OCI-LY7 (cell line): ENCODE data around the gene CRABP2.

Experiments used
- CTCF ChIP-seq: fragments of 200-600 bp; sonication (generic); conservative IDR thresholded peaks from 2 replicates; pipeline ENCODE4 v1.5.1; 2014; ENCODE audit warnings: mild to moderate bottlenecking, antibody characterized with exemption, low read length, moderate library complexity, mixed read lengths
- EZH2phosphoT487 ChIP-seq: fragments of 200-600 bp; sonication (generic); IDR thresholded peaks from 2 replicates; pipeline ENCODE4 v1.6.1; 2018; ENCODE audit warnings: low read depth, borderline replicate concordance, mild to moderate bottlenecking, mixed run types, antibody characterized with exemption, low read length, moderate library complexity, mixed read lengths

DNA sequence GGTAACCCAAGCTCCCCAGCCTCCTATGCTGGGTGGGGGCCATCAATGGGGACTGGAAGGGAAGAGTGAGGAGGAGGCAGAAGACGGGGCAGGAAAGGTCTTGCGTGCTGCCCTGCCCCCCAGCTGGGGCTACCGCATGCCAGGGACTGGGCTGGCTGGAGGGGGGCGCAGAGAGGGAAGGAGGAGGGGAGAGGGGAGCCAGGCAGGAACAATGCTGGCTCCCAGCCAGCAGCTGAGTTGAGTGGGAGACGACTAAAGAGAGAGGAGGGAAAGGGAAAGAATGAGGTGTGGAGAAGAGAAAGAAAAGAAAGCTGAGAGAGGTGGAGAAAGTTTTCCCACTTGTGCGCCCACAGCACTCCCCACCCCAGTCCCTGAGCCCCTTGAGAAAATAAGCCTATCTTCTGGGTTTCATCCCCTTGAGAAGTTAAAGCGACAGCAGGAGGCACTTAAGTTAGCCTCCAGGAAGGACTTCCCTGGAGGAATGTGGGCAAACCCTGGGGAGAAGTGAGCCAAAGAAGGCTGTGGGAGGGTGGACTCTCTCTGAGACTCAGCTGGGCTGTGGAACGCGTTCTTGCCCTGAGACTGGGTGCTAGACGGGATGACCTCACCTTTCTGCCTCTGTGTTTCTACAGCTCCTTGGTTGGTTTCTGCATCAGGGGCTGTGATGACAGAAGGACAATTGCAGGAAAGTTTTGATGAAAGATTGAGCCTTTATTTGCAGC, 15.3 kb downstream of the CRABP2 start:
- TF ChIP-seq CTCF = no peak
- TF ChIP-seq EZH2phosphoT487 = no peak
